ENCODE measurements around the gene PRR5L.
A peak's percentile ranks its signal among the peaks of the same experiment; 100 is the strongest.

PRR5L gene

DNA sequence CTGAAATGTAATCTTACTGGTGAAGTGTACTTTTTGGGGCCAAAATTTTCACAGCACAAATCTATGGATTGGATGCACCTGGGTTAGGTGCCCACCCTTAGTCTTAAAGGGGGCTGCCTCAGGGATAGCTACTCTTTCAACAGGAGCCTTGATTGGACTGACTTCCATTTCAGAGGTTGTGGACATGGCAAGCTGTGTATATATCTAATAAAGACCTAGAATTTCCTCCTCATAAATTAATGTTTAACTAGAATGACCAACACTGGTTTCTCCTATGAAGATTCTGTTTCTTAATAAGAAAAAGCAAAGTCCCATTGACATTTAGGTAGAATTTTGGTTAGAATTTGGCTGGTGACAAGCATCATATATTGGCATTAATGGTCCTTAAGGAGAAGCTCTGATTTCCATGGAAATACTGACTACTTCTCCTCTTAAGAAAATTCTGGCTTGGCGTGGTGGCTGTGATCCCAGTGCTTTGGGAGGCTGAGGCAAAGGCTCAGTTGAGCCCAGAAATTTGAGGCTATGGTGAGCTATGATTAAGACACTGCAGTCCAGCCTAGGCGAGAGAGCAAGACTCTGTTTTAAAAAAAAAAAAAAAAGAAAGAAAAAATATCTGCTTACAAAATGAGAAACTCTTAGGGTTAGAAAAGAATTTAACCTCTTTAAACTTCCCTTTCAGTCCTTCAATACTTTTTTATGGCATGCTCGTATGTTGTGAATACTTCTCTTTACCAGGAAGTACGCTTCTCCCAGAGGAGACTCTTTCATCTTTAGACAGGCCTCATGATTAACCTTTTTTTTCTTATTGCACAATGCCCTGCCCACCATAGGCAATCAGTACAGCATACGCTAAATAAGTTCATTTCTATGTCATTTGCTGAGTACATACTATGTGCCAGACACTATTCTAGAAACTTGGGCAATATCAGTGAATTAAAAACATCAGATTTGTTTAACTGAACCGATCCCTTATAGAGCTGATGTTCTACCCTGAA, 77.2 kb downstream of the PRR5L start:
- DNase-seq (ENCODE audit: low read depth, low spot score): no peak

DNA sequence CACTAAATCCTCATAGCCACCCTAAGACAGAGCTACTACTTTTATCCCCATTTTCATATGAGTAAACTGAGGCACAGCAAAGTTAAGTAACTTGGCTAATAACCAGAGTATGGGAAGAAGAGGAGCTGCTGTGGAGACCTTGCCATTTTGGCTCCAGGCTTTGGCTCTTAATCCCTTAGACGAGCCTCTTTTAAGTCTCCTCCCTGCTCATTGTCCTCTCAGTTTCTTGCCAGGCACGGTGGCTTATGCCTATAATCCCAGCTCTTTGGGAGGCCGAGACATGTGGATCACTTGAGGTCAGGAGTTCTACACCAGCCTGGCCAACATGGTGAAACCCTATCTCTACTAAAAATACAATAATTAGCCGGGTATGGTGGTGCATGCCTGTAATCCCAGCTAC, 78.6 kb downstream of the PRR5L start:
- no peak overlapping the region for H3K27ac ChIP-seq
- no peak for DNase-seq (ENCODE audit: low read depth, low spot score)

More for the DNA sequence above, 77.2 kb downstream of the PRR5L start:
- H3K27ac ChIP-seq: no peak overlapping the region

DNA sequence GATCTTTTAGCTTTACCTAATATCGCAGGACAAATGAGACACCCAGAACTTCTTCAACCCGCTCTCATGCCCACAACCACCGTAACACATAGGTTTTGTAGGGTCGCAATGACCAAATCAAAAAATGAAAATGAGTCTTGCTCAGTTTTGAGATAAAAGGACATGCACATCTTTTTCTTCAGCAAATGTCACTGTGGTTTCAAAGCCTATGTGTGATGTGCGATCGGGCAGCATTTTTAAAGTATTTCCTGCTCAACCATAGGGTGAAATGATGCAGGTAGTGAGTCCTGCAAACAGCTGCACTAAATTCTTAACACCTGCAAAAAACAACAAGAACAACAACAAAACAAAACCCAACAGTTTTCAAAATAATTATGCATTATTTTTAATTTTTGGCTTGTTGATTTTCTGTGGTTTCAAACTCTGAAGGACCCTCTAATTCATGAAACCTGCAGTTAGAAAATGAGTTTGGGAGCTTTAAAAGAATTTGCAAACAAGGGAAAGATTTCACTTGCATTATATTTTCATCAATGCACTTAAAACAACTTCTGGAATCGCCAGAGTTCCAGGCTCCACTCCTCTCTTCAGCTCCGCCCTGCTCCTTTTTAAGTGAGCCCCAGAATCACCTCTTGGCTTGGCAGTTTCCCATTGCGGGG, 79.4 kb downstream of the PRR5L start:
- DNase-seq (ENCODE audit: low read depth, low spot score): no peak
- no peak overlapping the region for H3K27ac ChIP-seq

DNA sequence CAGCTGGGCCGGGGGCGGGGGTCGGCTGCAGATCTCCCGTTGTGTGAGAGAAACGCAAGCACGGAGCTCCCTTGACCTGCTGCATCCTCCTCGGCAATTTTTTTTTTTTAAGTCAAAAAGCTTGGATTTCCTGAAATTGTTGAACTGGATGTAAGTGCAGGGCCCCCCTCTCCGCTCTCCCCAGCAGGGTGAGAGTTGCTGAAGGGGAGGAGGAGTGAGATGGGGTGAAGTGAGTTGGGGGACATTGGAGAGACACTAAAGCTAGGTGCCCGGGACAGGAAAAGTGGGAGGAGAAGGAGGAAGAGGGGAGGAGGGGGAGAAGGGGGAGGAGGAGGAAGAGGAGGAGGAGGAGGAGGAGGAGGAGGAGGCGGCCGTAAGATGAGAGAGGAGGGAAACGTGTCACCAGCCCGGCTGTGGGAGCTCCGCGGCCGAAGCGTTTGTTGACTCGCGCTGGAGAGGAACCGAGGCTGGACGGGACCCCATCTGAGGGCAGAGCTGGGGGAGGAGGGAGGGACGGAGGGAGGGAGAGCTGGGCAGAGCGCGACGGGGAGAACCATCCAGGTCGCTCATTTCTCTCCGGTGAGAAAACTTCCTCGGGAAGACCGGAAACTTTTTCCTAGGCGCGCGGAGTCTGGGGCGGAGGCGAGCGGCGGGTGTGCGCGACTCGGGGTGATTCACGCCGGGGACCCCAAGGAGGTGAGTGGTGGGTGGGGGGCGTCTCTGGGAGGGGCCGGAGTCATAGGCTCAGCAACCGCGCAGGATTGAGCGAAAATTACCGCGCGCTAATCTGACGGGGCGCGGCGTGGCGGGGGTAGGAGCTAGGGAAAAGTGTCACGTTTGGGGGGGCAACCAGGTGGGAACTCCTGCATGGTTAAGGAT, 80.2 kb downstream of the PRR5L start:
- H3K27ac ChIP-seq: peak overlapping the region; percentile 27

DNA sequence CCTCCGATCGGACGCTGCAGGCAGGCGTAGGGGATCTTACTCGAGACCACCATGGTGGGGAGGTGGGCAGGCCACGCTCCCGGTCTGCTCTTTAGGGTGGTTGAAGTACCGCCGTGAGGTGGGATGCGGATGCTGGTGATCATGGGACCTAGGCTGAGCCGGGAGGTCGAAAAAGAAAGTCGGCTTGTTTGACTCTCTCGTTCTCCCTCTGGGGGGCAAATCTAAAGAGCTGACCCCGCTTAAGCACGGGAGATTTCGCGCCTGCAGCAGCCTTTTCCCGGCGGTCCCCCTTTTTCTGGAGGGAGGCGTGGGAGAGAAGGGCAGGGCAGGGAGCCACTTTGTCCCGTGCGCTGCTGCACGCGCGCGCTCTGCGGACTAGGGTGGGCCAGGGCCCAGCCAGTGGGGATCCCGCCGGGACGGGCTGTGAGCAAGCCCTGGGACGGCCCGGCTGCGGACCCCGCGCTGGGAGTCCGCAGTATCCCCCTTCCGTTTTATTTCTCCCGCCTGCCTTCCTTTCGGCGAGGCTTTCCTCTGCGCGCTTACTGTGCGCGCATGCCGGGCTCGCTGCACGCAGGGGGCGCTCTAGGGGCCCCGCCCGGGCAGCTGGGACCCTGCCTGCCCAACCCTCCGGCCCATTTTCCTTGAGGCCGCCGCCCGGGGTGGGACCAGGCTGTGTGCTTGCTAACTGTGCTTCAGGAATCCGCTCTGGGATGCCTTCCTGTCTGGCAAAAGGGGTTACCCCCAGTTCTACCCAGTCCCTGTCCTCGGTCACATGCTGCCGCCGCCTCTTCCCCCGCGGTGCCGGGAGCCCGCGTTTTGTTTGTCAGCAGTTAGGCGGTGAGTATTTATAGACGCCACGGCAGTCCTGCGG, 81.0 kb downstream of the PRR5L start:
- H3K27ac ChIP-seq: no peak overlapping the region

More for the DNA sequence above, 80.2 kb downstream of the PRR5L start:
- no peak for DNase-seq (ENCODE audit: low read depth, low spot score)

DNA sequence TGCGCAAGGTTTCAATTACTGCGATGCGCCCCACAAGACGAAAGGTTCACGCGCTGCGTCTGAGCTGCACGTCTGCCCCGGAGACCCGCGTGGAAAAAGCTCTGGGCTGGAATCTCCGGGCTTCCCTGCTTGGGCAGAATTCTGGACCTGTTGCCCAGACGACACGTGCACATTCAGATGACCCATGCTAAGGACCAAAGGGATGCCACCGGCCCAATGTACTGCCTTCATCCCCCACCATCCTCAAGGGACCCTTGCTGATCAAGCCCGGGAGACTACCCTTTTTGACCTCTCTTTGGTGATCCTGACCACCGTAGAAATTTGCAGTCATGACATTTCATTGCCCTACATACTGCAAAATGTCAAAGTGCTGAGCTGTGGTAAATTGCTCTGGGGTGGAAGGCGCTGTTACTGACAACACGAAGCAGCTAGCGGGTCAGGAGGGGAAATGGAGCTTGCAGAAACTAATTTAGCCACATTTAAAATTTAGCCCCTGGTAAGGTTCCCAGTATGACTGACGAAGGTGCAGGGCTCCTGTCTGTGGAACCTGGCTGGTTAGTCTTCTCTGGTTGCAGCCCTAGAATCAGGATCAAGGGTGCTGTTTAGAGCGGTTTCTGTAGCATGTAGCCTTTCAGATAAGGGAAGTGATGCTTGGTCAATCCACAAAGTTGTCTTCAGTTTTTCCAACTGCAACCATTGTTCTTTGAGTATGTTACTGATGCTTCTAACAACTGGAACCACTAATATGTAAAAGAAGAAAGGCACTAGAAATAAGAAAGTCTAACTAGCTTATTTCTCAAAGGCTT, 81.9 kb downstream of the PRR5L start:
- no peak overlapping the region for H3K27ac ChIP-seq
- no peak for DNase-seq (ENCODE audit: low read depth, low spot score)

More for the DNA sequence above, 81.0 kb downstream of the PRR5L start:
- no peak for DNase-seq (ENCODE audit: low read depth, low spot score)

DNA sequence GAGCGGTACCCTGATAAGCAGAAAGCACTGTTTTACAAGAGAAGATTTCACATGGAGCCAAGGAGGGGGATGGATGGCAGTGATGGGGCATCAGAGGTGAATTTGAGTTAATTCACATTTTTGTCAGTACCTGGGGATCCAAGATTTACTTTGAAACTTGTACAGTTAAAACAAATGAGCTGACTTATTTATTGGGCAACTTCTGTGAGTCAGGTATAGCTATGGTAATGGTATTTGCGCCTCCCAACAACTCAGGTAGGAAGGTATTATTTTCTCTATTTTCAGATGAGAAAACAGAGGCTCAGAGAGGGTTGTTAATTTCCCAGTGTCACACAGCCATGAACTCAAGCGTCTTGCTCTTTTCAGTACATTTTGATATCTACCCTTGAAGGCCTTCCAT, 83.6 kb downstream of the PRR5L start:
- DNase-seq (ENCODE audit: low read depth, low spot score): no peak
- no peak overlapping the region for H3K27ac ChIP-seq

DNA sequence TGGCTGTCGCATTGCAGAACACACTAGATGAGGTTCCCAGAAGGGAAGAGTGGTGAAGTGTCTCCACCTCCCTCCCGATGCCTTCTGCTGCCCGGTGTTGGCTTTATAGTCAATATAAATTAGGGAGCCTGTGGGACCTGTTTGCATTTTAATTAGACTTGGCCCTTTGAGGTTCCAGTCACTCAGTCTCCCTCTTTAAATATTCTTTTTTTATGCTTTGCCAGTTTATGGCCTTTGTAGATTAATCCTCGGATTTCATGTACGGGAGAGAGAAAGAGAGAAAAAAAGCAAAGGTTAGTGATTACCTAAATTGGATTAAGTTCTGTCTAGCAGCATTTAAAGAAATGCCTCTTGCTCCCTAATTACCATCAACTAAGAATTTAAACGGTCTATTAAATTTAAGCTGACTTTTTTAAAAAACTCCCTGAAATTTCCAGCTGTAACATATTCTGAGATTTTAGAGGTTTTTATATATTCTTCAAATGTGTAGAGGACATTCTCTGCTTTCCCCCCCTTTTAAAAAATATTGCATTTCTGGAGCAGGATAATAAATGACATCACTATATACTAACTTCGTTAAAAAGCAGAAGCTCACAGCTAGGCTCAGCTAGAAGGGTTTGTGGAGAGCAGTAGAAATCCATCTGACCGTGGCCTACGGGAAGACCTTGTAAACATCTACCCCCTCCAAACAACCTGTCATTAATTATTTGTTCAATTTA, 84.4 kb downstream of the PRR5L start:
- no peak for DNase-seq (ENCODE audit: low read depth, low spot score)
- H3K27ac ChIP-seq: no peak overlapping the region

DNA sequence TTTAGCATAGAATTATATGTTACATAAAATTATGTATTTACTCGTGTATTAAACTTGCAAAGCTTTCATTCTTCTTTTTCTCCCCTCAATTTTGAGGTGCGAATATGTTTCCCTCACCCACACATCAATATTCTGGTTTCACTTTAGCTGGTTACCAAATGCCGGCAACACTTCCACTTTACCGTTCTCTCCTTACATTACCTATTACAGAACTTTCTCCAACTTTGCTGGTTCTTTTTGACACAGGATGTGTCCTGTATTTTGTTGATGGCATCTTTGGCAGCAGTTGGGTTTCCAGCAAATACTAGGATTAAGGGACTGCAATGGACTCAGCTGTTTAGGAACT, 84.9 kb downstream of the PRR5L start:
- no peak overlapping the region for H3K27ac ChIP-seq
- no peak for DNase-seq (ENCODE audit: low read depth, low spot score)

DNA sequence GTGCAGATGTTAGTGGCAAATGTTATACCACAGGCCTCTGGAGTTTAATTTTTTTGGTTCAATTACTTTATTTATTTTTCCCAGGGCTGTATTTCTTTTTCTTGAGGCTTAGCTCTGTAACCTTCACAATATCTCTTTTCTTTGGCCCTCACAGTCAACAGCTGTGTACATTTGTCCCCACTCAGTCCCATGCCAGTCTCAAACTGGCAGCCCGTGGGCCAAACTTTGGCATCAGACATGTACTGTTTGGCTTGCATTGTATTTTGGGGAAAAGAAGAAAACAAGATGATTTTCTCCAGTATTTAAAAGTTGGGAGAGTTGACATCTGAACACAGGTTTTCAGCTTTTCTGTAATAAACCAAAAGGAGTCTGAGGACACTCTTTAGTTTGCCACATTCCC, 87.1 kb downstream of the PRR5L start:
- no peak for DNase-seq (ENCODE audit: low read depth, low spot score)
- no peak overlapping the region for H3K27ac ChIP-seq

DNA sequence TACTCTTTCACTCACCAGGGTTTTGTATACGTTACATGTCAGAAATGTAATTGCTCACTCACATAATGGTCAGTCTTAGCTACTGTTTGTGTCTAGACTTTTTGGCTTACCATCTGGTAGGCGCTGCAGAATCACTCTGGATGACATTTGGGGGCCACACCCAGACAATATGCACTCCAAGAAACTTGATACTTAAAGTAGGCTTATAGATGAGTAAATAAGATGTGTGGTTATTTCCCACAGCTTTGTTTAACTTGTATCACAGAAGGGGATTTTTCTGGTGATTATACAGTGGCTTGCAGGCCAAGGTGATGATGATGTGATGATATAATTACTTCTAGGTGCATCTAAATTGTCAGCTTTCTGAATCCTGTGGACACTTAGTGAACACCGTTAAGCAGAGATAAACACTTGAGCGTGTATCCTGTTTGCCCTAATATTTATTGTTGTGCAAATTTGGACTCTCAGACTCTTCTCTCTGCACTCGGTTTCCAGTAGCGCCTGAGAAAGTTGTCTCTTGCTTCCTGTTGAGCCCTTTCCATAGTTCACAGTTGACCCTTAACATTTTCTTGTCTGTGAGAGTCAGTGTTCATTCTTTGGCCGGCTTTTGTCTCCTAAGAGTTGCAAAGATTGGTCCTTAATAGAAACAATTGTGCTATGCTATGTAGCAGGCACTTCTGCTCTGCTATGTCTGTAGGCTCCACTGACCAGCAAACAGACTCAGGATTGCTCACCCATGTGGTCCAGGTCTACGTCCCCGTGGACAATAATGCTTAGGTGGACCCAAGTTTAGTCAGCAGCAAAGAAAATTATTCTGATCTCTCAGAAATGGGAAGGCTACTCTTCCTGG, 89.3 kb downstream of the PRR5L start:
- peak; percentile 41 for DNase-seq (ENCODE audit: low read depth, low spot score)
- no peak overlapping the region for H3K27ac ChIP-seq

DNA sequence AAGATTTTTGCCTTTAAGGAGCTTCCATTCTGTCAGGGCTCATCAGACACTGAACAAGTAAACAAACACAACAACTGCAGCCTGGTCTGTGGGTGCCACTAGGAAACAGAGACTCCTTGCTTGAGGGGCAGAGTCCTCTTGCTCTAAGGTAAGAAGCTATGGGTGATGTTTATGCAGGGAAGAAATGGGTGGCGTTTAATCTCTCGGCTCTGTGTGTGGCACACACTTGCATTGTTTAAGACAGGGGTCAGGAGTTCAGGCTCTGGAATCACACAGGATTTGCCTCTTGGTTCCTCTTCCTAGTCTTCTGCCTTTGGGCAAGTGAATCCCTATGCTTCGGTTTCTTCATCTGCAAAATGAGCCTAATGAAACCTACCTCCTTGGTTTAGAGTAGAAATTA, 90.3 kb downstream of the PRR5L start:
- no peak for DNase-seq (ENCODE audit: low read depth, low spot score)
- H3K27ac ChIP-seq: no peak overlapping the region

DNA sequence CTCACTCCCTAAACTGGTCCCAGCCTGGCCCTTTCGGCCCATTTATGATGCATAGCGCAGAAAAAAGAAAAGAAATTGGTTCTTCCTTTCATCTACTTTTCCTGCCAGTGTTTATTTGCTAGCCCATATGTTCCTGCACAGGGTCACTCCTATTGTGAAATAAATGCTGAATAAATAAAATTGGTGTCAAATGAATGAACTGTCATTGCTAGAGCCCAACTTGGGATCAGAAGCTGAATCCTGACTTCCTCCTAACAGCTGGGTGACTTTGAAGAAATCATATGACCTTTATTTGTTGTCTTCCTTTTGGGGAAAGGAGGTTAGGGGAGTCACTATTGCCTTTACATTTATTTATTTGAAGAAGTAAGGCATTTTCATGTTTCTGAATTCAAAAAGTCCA, 92.0 kb downstream of the PRR5L start:
- no peak for DNase-seq (ENCODE audit: low read depth, low spot score)
- H3K27ac ChIP-seq: no peak overlapping the region

DNA sequence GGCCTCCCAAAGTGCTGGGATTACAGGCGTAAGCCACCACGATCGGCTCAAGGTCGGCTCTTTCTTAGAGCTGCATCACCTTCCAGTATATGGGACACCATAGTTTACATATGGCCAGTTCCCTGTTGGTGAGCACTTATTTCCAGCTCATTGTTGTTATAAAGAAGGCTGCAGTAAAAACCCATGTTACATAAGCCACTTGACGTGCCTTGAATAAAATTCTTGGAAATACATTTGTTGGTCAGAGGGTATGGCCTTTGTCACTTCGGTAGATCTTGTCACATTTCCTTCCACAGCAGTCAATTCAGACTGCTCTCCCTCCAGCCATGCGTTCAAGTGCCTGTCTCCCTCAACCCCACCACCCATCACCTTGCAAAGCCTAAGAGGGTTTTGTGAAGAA, 92.9 kb downstream of the PRR5L start:
- no peak for DNase-seq (ENCODE audit: low read depth, low spot score)
- no peak overlapping the region for H3K27ac ChIP-seq

DNA sequence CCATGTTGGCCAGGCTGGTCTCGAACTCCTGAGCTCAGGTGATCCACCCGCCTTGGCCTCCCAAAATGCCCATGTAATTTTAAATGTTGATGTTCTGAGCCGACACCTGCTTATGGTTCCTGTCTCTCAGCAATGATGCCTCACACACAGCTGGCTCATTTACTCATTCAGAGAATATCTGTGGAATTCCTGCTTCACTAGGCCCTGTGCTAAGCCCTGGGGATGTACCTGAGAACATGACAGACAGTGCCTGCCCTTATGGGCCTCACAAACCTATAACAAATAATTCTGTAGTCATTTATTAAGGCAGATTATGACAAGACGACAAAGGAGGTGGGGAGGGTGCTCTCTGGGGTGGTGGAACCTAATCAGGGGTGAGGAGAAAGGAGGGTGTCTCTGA, 93.7 kb downstream of the PRR5L start:
- DNase-seq (ENCODE audit: low read depth, low spot score): no peak
- H3K27ac ChIP-seq: no peak overlapping the region

DNA sequence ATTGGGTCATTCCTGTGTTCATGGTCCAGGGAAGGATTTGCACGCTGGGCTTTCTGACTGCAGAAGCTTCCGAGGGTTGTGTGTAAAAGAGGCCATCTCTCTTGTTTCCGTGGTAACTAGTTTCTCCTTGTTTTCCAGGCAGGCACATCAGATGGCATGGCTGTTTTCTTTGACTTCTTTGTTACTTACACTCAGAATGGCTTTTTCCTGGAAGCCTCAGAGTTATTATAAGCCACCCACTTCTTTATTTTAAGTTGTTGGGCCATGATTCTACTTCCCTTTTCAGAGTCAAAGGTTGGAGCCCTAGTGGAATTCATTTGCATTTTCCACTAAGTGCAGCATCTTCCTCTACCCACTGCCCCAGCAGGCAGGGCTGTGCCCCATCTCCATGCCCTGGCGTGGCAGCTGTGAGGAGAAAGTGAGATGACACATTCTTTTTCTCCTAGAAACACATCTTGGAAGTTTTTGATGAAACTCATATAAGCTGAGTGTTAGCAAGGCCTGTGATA, 94.9 kb downstream of the PRR5L start:
- no peak overlapping the region for H3K27ac ChIP-seq
- no peak for DNase-seq (ENCODE audit: low read depth, low spot score)

DNA sequence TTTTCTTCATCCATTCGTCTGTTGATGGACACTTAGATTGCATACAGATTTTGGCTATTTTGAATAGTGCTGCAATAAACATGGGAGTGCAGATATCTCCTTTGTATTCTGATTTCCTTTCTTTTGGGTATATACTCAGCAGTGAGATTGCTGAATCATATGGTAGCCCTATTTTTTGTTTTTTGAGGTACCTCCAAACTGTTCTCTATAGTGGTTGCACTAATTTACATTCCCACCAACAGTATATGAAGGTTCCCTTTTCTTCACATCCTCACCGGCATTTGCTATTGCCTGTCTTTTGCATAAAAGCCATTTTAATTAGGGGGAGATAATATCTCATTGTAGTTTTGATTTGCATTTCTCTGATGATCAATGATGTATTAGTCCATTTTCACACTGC, 96.1 kb downstream of the PRR5L start:
- H3K27ac ChIP-seq: no peak overlapping the region
- DNase-seq (ENCODE audit: low read depth, low spot score): no peak
